GM21723 (cell line): Measurements from ENCODE around the gene IRF4.

Source experiments
- ATAC-seq: cut with Tn5 transposase; IDR thresholded peaks from one replicate; pipeline ENCODE4 v1.9.1; 2021; ENCODE audit warnings: mild to moderate bottlenecking, moderate library complexity; ENCODE audit not compliant: unreplicated experiment

Gene IRF4

GRCh38 chr6:352896-353470 lies 38.6 kb upstream of the IRF4 start:
- ATAC-seq, result no peak

DNA sequence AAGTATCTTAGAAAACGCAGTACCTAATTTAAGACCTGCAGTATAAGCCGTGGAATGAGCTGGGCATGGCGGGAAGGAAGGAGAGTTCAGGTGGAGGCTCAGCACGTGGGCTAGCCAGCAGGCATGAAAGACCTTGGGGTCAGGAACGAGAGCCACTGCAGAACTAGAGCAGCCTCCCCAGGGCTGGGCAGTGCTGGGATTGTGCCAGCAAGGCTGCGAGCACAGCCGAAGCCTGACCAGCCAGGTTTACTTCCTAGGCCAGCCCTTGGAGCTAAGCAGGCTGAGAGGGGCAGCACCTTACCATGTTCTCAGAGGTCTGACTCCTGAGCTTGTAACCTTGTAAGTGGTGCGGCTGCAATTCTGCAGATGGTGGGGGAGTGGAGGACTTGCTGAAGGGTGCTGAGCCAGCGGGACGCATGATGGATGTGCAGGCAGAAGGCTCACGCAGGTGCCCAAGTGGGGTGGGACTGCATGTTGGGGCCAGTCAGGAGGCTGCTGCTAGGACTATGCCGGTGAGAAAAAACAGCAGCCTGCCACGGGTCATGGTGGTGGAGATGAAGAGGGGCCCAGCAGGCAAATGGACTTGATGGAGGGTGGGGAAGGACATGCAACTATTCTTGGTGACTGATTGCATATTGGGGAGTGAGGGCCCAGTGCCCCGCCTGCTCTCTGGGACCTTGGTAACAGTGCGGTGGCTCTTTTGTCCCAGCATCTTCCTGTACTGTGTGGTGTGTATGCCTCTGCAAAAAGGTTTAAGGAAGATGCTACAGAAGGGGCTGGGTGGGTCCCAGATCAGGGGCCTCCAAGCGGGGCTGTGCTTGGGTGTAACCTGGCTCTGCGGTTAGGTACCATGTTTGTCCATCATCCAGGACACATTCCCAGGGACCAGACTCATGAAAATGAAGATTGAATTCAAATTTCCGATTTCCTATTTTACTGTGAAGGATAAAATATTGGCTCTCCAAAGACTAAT lies 37.6 kb upstream of the IRF4 start:
- no peak for ATAC-seq

- no peak for ATAC-seq
Measured at GRCh38 chr6:354631-355280, 36.8 kb upstream of the IRF4 start.

GRCh38 chr6:355373-356208 lies 36.0 kb upstream of the IRF4 start:
- no peak for ATAC-seq

- ATAC-seq, result peak; percentile 59
Measured at GRCh38 chr6:356828-357251, 34.7 kb upstream of the IRF4 start.

DNA sequence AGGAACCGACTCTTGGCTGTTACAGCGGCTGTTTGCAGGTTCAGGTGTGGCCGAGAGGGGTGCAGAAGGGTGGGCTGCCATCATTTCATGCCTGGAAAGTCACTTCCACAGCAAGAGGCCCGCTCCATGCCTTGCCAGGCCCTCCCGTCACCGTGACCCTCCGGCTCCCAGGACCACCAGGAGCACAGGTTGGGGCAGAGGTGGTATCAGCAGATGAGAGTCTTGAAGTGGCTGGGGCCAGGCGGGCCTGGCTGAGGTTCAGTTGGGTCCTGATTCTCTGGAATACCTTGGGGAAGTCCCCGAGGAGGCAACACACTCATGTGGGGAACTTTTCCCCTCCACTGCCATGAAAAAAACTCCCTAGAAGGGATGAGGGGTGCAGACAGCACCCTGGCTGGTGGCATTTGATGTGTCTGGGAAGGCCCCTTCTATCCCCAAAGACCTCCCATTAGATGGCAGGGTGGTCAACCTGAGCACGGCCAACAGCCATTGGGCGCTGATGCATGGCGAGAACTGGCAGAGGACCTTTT lies 34.2 kb upstream of the IRF4 start:
- ATAC-seq, result no peak

DNA sequence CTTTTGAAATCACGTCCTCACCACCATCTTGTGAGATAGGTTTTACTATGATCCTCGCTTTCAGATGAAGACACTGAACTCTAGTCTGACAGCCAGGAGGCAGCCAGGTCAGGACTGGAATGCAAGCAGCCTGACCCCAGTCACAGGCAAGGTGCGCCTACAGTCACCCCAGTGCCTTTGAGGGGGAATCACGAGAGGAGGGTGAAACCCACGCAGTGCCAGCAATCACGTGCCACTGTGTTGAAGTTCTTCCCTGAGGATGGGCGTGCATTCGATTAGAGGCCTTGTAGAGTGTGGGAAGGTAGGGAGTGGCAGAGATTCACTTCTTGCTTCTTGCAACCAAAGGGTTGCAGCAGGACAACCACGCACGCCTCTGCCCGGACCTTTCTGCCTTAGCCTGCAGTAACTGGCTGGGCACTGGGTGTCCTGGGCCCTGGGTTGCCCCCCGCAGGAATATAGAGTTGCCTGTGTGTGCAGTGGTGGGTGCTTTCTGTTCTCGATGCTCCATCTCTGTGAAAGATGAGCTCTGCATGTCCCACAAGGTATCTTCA lies 33.7 kb upstream of the IRF4 start:
- no peak for ATAC-seq

DNA sequence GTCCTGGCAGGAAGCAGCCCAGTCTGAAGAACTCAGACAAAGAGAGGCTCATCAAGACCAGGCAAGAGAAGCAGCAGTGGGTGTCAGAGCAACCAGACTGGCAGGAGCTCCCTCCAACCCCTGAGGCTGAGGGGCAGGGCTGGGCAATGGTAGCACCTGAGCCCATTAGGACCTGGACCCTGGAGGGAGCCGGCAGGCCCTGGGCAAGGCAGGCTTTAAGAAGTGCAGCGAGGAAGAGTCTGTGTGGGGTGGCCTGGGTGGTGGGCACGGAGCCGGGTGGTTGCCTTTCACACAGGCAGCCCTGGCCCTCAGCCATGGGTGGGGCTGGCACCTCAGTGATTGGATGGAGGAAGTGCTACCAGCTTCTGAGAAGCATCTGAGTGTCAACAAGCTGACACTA lies 33.1 kb upstream of the IRF4 start:
- no peak for ATAC-seq

DNA sequence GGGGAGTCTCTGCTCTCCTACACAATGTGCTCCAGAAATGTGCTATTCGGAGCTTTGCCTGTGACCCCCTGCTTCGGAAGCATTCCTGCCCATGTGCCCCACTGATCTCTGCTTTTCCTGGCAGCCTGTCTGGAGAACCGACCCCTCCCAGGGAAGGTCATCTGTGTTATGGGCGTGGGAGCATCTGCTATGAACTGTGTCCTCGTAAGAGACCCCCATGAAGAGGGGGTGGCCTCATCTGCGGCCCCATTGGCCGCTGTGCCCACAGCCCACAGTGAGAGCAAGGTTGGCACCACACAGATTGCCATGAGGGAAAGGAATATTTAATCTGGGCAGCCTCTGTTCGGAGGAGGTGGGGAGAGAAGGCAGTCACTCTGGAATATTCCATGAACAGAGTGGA lies 32.7 kb upstream of the IRF4 start:
- ATAC-seq, result no peak

DNA sequence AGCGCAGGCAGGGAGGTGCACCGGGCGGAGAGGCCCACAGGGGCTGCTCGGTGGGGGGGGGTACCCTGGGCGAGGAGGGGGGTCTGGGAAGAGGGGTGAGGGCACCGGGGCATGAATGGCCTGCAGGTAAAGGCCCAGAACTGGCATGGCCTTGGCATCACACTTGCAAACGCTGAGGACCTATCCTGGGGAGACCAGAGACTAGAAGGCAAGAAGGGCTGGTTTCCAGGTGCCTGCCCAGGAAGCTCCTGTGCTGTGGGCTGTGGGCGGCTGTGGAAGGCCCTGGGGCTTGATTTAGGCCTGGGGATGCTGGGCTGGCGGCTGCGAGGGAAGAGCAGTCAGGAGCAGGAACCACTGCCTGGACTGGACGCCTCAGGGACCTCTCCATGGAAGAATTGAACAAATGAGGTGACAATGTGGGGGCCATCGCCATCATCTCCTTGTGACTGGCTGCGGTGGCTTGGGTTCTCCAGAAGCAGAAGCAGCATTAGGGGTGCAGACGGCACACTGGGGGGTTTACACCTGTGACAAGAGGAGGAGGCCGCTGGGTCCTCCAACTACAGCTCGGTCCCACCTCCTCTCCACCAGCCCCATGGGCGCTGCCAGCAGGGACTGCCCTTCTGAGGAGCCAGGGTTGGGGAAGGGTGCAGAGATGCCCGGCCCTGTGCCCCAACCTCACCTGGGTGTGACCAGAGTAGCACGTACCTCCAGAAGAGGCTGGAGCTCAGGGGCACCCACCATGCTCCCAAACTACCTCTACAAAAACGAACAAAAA lies 32.1 kb upstream of the IRF4 start:
- ATAC-seq, result no peak

DNA sequence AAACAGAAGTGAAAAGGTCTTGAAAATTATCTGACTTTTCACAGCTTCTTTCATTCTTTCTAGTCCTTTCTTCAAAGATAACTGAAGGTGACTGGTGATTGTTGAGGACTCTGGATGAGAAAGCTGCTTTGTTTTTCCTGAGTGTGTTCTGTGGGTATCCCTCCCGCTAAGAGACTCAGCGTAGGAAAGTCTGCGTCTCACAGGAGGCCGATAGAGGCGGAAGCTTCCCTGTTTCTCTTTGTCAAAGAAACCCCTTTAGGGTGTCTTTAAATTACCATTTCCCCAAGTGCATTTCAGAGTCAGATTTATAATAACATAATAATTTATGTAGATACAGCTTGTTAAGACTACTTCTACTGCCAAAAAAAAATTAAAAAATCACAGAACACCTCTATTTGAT lies 31.2 kb upstream of the IRF4 start:
- no peak for ATAC-seq

- ATAC-seq, result no peak
Measured at GRCh38 chr6:360764-361373, 30.7 kb upstream of the IRF4 start.

- no peak for ATAC-seq
Measured at GRCh38 chr6:361411-362132, 30.0 kb upstream of the IRF4 start.

DNA sequence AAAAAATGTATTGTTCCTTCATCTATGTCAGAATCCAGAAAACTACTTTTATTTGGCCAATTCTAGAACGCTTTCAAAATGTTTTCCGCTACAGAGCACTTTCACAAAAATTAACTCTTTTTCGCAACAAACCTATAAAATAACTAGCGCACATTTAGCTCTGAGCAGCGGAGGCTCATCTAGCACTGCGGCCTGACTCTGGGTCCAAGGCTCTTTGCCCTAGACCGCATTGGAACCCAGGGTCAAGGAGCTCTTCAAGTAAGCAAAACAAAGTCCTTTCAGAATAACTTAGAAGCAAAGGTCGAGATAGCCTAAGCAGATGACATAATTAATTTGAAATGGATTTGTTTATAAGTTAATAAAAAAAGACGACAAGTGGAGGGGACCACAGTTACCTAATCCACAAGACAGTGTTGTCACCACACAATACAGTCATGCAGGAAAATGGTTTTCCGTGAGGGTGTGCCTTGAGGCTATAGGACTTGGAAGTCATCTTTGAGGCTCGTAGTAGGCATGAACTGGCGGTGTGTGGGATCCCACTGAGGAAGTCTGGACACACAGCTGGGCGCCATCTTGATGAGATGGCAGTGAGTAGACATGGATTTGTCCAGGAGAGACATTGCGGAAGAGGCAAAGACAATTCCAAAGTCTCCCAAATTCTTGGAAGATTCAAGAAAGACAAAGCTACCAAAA lies 29.2 kb upstream of the IRF4 start:
- no peak for ATAC-seq

GRCh38 chr6:362924-363249 lies 28.7 kb upstream of the IRF4 start:
- ATAC-seq, result no peak

GRCh38 chr6:363291-363690 lies 28.3 kb upstream of the IRF4 start:
- ATAC-seq, result no peak

- no peak for ATAC-seq
Measured at GRCh38 chr6:363909-364308, 27.6 kb upstream of the IRF4 start.
